Breast epithelium (tissue), 4 donors: ENCODE results near the gene GPSM1. TPM values are rescaled to one million over a fixed set of nuclear protein-coding genes. Genes with fewer than 3 reads are reported as not detected.

ENCODE experiments used
- DNase-seq, 2 donors: peaks; one replicate each; pipeline ENCODE4 v3.0.0-alpha.2; 2019; ENCODE audit warnings: low spot score in 2 of 2
- H3K27ac ChIP-seq, 2 donors: fragments of 200-600 bp; sonication (generic) in 1 of 2; one replicate each; pipeline ENCODE4 v1.5.1; 2016 to 2019; ENCODE audit warnings: mild to moderate bottlenecking in 1 of 2
- H3K27me3 ChIP-seq, 2 donors: fragments of 200-600 bp; sonication (generic) in 1 of 2; one replicate each; pipeline versions ENCODE4 v1.5.1 to v1.6.0; 2017 to 2019; ENCODE audit warnings: control low read depth in 1 of 2, mild to moderate bottlenecking in 1 of 2
- H3K36me3 ChIP-seq: fragments of 200-600 bp; one replicate; pipeline ENCODE4 v1.5.1; 2019
- H3K4me1 ChIP-seq, 2 donors: fragments of 200-600 bp; sonication (generic); one replicate each; pipeline ENCODE4 v1.5.1; 2016 to 2019; ENCODE audit warnings: control low read depth in 1 of 2
- H3K4me3 ChIP-seq, 3 donors: fragments of 200-600 bp; sonication (generic); 1 replicate in 2 of 3; 2 replicates in 1 of 3; pipeline ENCODE4 v1.5.1; 2016 to 2019; ENCODE audit warnings: mild to moderate bottlenecking in 3 of 3, moderate library complexity in 2 of 3
- H3K9me3 ChIP-seq, 2 donors: fragments of 200-600 bp; sonication (generic) in 1 of 2; one replicate each; pipeline ENCODE4 v1.5.1; 2016 to 2019; ENCODE audit warnings: control low read depth in 1 of 2
- POLR2A ChIP-seq: fragments of 450-650 bp; IDR thresholded peaks from one replicate; pipeline ENCODE4 v1.6.1; 2016; ENCODE audit warnings: antibody characterized with exemption, mild to moderate bottlenecking, moderate library complexity
- POLR2AphosphoS5 ChIP-seq, 3 donors: sonication (generic); formaldehyde crosslinking; IDR thresholded peaks; one replicate each; pipeline ENCODE4 v1.6.1; 2017; ENCODE audit warnings: antibody characterized with exemption in 3 of 3
- intact Hi-C: fragments of 100-400 bp; cut with DNase I; formaldehyde crosslinking; loops from one replicate; pipeline ENCODE4 v1.15.1; 2023; ENCODE audit warnings: low total_unique reads
- total RNA-seq, 3 donors: library from RNA; depleted of rRNA; stranded (reverse); fragments of >200 nt; gene quantifications; one replicate each; pipeline ENCODE4 v1.1.0, GENCODE V29; 2016
- TF ChIP-seq, protein P1 (sequence below), 3 donors: fragments of 450-650 bp; IDR thresholded peaks; one replicate each; pipeline ENCODE4 v1.5.1; 2016 to 2017; ENCODE audit warnings: antibody characterized with exemption in 3 of 3, mild to moderate bottlenecking in 3 of 3, moderate library complexity in 3 of 3

Gene GPSM1
- 10 to 100 TPM in 1 of 3 donors, 1 to 10 TPM in 2; 5.6 to 19.0 (median 8.6) TPM for total RNA-seq

GRCh38 chr9:136327304-136327974 lies at the start of gene GPSM1:
Gene GPSM1 (plus strand): TSS chr9:136327539. CDS start chr9:136327696, 157 bp downstream.
- H3K36me3 ChIP-seq = no peaks in the 10 kb centered on the region
- peak within 1 kb of the TSS; percentile 59 to 75 (median 67) for H3K4me3 ChIP-seq
- peaks cover 9 to 14% of the 10 kb centered on the region in 2 donors for H3K4me1 ChIP-seq
- DNase-seq = no peak
- no peaks in the 10 kb centered on the region for H3K9me3 ChIP-seq
- peak within 1 kb of the TSS; percentile 78 to 89 for H3K27ac ChIP-seq
- TF ChIP-seq POLR2AphosphoS5 (IDR thresholded peaks at IDR 0.05) (peak in 1 of 3 donors; percentile 46), POLR2A (no peak)
- no peaks in the 10 kb centered on the region for H3K27me3 ChIP-seq
- intact Hi-C loops = no loop called here

GRCh38 chr9:136277746-136278145 lies 49.6 kb upstream of the GPSM1 start:
- TF ChIP-seq, protein P1, sequence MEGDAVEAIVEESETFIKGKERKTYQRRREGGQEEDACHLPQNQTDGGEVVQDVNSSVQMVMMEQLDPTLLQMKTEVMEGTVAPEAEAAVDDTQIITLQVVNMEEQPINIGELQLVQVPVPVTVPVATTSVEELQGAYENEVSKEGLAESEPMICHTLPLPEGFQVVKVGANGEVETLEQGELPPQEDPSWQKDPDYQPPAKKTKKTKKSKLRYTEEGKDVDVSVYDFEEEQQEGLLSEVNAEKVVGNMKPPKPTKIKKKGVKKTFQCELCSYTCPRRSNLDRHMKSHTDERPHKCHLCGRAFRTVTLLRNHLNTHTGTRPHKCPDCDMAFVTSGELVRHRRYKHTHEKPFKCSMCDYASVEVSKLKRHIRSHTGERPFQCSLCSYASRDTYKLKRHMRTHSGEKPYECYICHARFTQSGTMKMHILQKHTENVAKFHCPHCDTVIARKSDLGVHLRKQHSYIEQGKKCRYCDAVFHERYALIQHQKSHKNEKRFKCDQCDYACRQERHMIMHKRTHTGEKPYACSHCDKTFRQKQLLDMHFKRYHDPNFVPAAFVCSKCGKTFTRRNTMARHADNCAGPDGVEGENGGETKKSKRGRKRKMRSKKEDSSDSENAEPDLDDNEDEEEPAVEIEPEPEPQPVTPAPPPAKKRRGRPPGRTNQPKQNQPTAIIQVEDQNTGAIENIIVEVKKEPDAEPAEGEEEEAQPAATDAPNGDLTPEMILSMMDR (IDR thresholded peaks at IDR 0.05) = no peak
- TF ChIP-seq POLR2AphosphoS5 (IDR thresholded peaks at IDR 0.05) (no peak), POLR2A (no peak)
- intact Hi-C loops = no loop called here
- Histone ChIP-seq H3K36me3 (no peaks in the 10 kb centered on the region), H3K27me3 (peaks cover 0 to 49% of the 10 kb centered on the region in 2 donors), H3K9me3 (no peaks in the 10 kb centered on the region), H3K27ac (no peak overlapping the region), H3K4me3 (no peak overlapping the region), H3K4me1 (no peaks in the 10 kb centered on the region)
- no peak for DNase-seq

DNA sequence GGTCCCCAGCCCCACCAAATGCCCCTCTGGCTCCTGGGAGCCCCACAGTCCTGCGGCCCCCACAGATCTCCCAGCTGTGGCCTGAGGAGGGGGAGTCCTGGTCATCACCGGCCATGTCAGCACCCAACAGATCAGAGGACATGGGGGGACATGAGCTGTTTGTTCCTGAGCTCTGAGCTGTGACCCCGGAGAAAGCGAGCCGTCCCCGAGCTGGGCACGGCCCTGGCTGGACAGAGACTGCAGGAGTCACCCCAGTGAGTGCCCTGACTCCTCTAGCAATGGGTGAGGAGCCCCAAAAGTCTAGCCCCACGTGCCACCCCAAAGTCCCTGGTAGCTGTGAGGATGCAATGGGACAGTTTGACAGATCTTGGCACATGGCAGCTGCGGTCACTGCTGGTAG lies 49.1 kb upstream of the GPSM1 start:
- no peak overlapping the region for H3K4me3 ChIP-seq
- peaks cover 0 to 49% of the 10 kb centered on the region in 2 donors for H3K27me3 ChIP-seq
- H3K9me3 ChIP-seq = no peaks in the 10 kb centered on the region
- H3K27ac ChIP-seq = no peak overlapping the region
- TF ChIP-seq POLR2AphosphoS5 (IDR thresholded peaks at IDR 0.05) (no peak), POLR2A (no peak)
- TF ChIP-seq, protein P1 (IDR thresholded peaks at IDR 0.05) = no peak
- intact Hi-C loops = no loop called here
- no peaks in the 10 kb centered on the region for H3K4me1 ChIP-seq
- no peak for DNase-seq
- H3K36me3 ChIP-seq = no peaks in the 10 kb centered on the region

DNA sequence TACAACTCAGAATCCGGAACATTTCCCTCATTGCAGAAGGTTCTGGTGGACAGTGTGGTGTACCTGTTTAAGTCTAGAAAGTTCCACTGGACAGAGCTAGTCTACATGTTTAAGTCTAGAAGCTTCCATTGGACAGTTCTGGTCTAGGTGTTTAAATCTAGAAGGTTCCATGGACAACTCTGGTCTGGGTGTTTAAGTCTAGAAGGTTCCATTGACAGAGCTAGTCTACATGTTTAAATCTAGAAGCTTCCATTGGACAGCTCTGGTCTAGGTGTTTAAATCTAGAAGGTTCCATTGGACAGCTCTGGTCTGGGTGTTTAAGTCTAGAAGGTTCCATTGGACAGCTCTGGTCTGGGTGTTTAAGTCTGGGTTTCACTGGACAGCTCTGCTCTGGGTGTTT lies 48.4 kb upstream of the GPSM1 start:
- Histone ChIP-seq H3K9me3 (no peaks in the 10 kb centered on the region), H3K36me3 (no peaks in the 10 kb centered on the region), H3K4me1 (no peaks in the 10 kb centered on the region), H3K4me3 (no peak overlapping the region), H3K27me3 (peaks cover 0 to 47% of the 10 kb centered on the region in 2 donors), H3K27ac (no peak overlapping the region)
- intact Hi-C loops = no loop called here
- TF ChIP-seq POLR2AphosphoS5 (IDR thresholded peaks at IDR 0.05) (no peak), POLR2A (no peak)
- TF ChIP-seq, protein P1 (IDR thresholded peaks at IDR 0.05) = no peak
- DNase-seq = no peak

DNA sequence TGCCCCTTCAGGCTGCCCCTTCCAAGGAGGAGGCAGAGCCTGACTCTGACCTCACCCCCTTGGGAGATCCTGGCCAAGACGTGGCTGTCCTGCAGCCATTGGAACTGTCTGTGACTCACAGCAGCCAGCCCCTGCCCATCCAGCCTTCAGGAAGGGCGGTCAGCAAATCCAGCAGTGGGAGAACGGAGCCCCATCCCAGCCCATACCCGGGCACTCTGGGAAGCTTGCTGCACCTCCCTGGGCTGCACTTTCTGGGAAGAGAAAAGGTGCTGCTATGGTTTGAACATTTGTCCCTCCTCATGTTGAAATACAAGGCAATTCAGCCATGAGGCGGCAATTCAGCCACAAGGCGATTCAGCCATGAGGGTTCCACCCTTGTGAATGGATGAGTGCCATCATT lies 47.9 kb upstream of the GPSM1 start:
- TF ChIP-seq POLR2A (no peak), POLR2AphosphoS5 (IDR thresholded peaks at IDR 0.05) (no peak)
- TF ChIP-seq, protein P1 (IDR thresholded peaks at IDR 0.05) = no peak
- Histone ChIP-seq H3K4me3 (no peak overlapping the region), H3K27ac (no peak overlapping the region), H3K9me3 (no peaks in the 10 kb centered on the region), H3K4me1 (no peaks in the 10 kb centered on the region), H3K36me3 (no peaks in the 10 kb centered on the region), H3K27me3 (peaks cover 0 to 44% of the 10 kb centered on the region in 2 donors)
- no peak for DNase-seq
- intact Hi-C loops = no loop called here
